Measurements from ENCODE around the gene PLEKHA7. TPM values are rescaled to one million over a fixed set of nuclear protein-coding genes. Genes with fewer than 3 reads are reported as not detected.

The PLEKHA7 gene
- total and polyA plus RNA-seq, 2 experiments from 2014 or later, result 0.43 TPM; not detected in 1

GRCh38 chr11:16791191-16791961 is 222.8 kb downstream of the PLEKHA7 start:
- H4K20me1 ChIP-seq (ENCODE audit: insufficient read depth), result no peaks in the 10 kb centered on the region
- no peaks in the 10 kb centered on the region for H3K79me2 ChIP-seq (ENCODE audit: insufficient read depth)
- no peaks in the 10 kb centered on the region for H3K9me2 ChIP-seq (ENCODE audit: insufficient read depth)
- DNase-seq, result peak; percentile 95
- H3K36me3 ChIP-seq (ENCODE audit: low read depth), result no peaks in the 10 kb centered on the region
- peak overlapping the region; percentile 48 for H3K4me3 ChIP-seq
- H3K27me3 ChIP-seq (replicated peaks; ENCODE audit: insufficient read depth), result no peaks in the 10 kb centered on the region
- peak overlapping the region; percentile 70 for H2AFZ ChIP-seq
- H3K9ac ChIP-seq, result peak overlapping the region; percentile 62
- peak overlapping the region; percentile 62 for H3K4me2 ChIP-seq (ENCODE audit: unreplicated experiment)
- no peaks in the 10 kb centered on the region for H3K9me3 ChIP-seq (ENCODE audit: low read depth)
- peaks cover 34% of the 10 kb centered on the region for H3K4me1 ChIP-seq (ENCODE audit: insufficient read depth)
- WGBS, 2 experiments (ENCODE audit: low coverage in 1 of 2, low lambda C conversion rate in 2 of 2, missing lambda C conversion rate in 2 of 2), result 38 to 40% methylated on average over 13 of the region's 13 CpGs
- TF ChIP-seq EZH2phosphoT487 (IDR thresholded peaks at IDR 0.05; ENCODE audit: insufficient read depth, low read depth), result no peak
- TF ChIP-seq EZH2 (IDR thresholded peaks at IDR 0.05; ENCODE audit: insufficient read depth, poor library complexity, severe bottlenecking), result no peak
- peak overlapping the region; percentile 82 for H3K27ac ChIP-seq
- peaks cover 32% of the 10 kb centered on the region for H3F3A ChIP-seq (ENCODE audit: insufficient read depth)
- in situ Hi-C loops (cut with MboI), result no loop called here

- in situ Hi-C loops (cut with MboI), result no loop called here
- no peak overlapping the region for H3K9ac ChIP-seq
- H2AFZ ChIP-seq, result no peak overlapping the region
Measured at GRCh38 chr11:16790486-16791190, 223.6 kb downstream of the PLEKHA7 start.

DNA sequence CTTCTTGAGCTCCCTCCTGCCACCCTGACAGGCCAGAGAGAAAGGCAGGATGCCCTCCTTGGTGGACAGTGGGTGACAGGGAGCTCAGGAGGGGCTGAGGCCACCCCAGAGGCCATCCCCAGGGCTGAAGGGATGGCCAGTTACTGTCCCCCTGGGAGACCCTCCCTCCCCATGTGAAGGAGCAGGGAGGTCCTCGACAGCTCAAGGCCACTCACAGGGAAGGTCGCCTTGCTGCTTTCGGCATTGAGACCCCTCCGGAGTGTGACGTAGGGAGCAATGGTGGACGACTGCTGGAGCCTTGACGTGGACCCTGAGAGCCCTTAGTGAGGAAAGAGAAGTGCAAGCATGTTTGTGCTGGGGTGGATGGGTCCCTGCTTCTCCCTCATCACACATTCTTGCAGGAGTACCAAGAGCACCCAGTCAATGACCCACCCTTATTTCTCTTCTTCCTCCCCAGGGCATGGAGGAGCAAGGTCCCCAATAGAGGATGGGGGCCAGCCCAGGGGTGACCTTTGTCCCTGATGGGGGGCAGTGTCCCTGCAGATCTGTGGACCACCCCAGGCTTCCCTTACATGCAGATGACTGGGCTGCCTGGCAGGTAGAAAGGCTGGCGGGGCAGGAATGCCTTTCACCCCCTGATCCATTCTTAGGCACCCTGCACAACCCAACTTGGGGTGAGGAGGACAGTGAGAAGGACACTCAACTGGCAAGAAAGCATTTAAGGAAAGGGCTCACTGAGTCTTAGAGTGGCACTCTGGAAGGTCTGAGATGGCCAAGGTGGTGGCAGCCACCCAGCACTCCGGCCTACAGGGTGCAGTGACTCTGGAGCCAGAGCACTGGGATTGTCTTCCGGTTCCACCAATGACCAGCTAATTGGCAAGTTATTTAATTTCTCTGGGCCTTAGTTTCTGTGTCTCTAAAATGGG is 224.4 kb downstream of the PLEKHA7 start:
- Histone ChIP-seq H3K79me2 (ENCODE audit: insufficient read depth) (no peaks in the 10 kb centered on the region), H3K36me3 (ENCODE audit: low read depth) (no peaks in the 10 kb centered on the region), H2AFZ (no peak overlapping the region), H3K9me3 (ENCODE audit: low read depth) (no peaks in the 10 kb centered on the region), H3K27ac (no peak overlapping the region), H3K9me2 (ENCODE audit: insufficient read depth) (no peaks in the 10 kb centered on the region), H3K4me3 (no peak overlapping the region), H3K27me3 (replicated peaks; ENCODE audit: insufficient read depth) (no peaks in the 10 kb centered on the region), H3K4me1 (ENCODE audit: insufficient read depth) (peaks cover 34% of the 10 kb centered on the region), H3K9ac (no peak overlapping the region), H3F3A (ENCODE audit: insufficient read depth) (peaks cover 32% of the 10 kb centered on the region), H4K20me1 (ENCODE audit: insufficient read depth) (no peaks in the 10 kb centered on the region), H3K4me2 (ENCODE audit: unreplicated experiment) (no peak overlapping the region)
- DNase-seq, result no peak
- WGBS, 2 experiments (ENCODE audit: low coverage in 1 of 2, low lambda C conversion rate in 2 of 2, missing lambda C conversion rate in 2 of 2), result 87 to 93% methylated on average over 10 of the region's 10 CpGs
- no peak for TF ChIP-seq EZH2 (IDR thresholded peaks at IDR 0.05; ENCODE audit: insufficient read depth, poor library complexity, severe bottlenecking)
- in situ Hi-C loops (cut with MboI), result loop anchor here (10.0 kb wide), 1 partner anchor 275 kb away; no protein-coding TSS in a partner anchor

More at GRCh38 chr11:16790486-16791190, 223.6 kb downstream of the PLEKHA7 start:
- no peak for DNase-seq
- H3K4me3 ChIP-seq, result no peak overlapping the region
- H3F3A ChIP-seq (ENCODE audit: insufficient read depth), result peaks cover 32% of the 10 kb centered on the region
- no peak overlapping the region for H3K27ac ChIP-seq
- WGBS, 2 experiments (ENCODE audit: low coverage in 1 of 2, low lambda C conversion rate in 2 of 2, missing lambda C conversion rate in 2 of 2), result 91 to 92% methylated on average over 16 of the region's 16 CpGs
- peaks cover 34% of the 10 kb centered on the region for H3K4me1 ChIP-seq (ENCODE audit: insufficient read depth)
- no peaks in the 10 kb centered on the region for H3K9me3 ChIP-seq (ENCODE audit: low read depth)
- no peaks in the 10 kb centered on the region for H3K36me3 ChIP-seq (ENCODE audit: low read depth)
- no peaks in the 10 kb centered on the region for H3K27me3 ChIP-seq (replicated peaks; ENCODE audit: insufficient read depth)
- no peaks in the 10 kb centered on the region for H4K20me1 ChIP-seq (ENCODE audit: insufficient read depth)
- H3K4me2 ChIP-seq (ENCODE audit: unreplicated experiment), result no peak overlapping the region
- H3K79me2 ChIP-seq (ENCODE audit: insufficient read depth), result no peaks in the 10 kb centered on the region
- TF ChIP-seq EZH2 (IDR thresholded peaks at IDR 0.05; ENCODE audit: insufficient read depth, poor library complexity, severe bottlenecking) (no peak), EZH2phosphoT487 (IDR thresholded peaks at IDR 0.05; ENCODE audit: insufficient read depth, low read depth) (no peak)
- H3K9me2 ChIP-seq (ENCODE audit: insufficient read depth), result no peaks in the 10 kb centered on the region

DNA sequence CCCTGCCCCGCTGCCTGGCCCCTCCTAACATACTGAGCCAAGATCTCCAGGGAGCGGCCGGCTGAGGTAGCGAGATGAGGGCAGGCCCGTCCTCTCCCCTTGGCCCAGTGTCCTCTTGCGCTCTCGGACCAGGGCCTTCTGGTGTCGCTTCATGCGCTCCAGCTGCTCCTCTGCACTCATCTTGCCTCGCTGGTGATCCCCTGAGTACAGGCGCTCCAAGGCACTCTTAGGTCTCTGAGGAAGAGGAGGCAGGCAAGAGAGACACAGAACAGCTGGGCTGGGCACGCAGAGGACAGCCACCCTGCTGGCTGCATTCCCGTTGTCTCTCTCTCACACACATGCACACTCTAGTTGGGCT is 225.2 kb downstream of the PLEKHA7 start:
- 90 to 97% methylated on average over 13 of the region's 13 CpGs for WGBS, 2 experiments (ENCODE audit: low coverage in 1 of 2, low lambda C conversion rate in 2 of 2, missing lambda C conversion rate in 2 of 2)
- in situ Hi-C loops (cut with MboI), result loop anchor here (10.0 kb wide), 1 partner anchor 276 kb away; no protein-coding TSS in a partner anchor
- H3K27ac ChIP-seq, result no peak overlapping the region
- no peak for DNase-seq
- H3K4me3 ChIP-seq, result no peak overlapping the region
- H3K9ac ChIP-seq, result no peak overlapping the region
- no peak overlapping the region for H2AFZ ChIP-seq
- H3K9me2 ChIP-seq (ENCODE audit: insufficient read depth), result no peaks in the 10 kb centered on the region
- peaks cover 32% of the 10 kb centered on the region for H3F3A ChIP-seq (ENCODE audit: insufficient read depth)
- TF ChIP-seq EZH2phosphoT487 (IDR thresholded peaks at IDR 0.05; ENCODE audit: insufficient read depth, low read depth), result no peak
- TF ChIP-seq EZH2 (IDR thresholded peaks at IDR 0.05; ENCODE audit: insufficient read depth, poor library complexity, severe bottlenecking), result no peak
- H3K9me3 ChIP-seq (ENCODE audit: low read depth), result no peaks in the 10 kb centered on the region
- H4K20me1 ChIP-seq (ENCODE audit: insufficient read depth), result no peaks in the 10 kb centered on the region
- peaks cover 34% of the 10 kb centered on the region for H3K4me1 ChIP-seq (ENCODE audit: insufficient read depth)
- H3K27me3 ChIP-seq (replicated peaks; ENCODE audit: insufficient read depth), result no peaks in the 10 kb centered on the region
- no peaks in the 10 kb centered on the region for H3K36me3 ChIP-seq (ENCODE audit: low read depth)
- H3K79me2 ChIP-seq (ENCODE audit: insufficient read depth), result no peaks in the 10 kb centered on the region
- peak overlapping the region; percentile 0 for H3K4me2 ChIP-seq (ENCODE audit: unreplicated experiment)
